Measurements from ENCODE around the gene MAPK12.

DNA sequence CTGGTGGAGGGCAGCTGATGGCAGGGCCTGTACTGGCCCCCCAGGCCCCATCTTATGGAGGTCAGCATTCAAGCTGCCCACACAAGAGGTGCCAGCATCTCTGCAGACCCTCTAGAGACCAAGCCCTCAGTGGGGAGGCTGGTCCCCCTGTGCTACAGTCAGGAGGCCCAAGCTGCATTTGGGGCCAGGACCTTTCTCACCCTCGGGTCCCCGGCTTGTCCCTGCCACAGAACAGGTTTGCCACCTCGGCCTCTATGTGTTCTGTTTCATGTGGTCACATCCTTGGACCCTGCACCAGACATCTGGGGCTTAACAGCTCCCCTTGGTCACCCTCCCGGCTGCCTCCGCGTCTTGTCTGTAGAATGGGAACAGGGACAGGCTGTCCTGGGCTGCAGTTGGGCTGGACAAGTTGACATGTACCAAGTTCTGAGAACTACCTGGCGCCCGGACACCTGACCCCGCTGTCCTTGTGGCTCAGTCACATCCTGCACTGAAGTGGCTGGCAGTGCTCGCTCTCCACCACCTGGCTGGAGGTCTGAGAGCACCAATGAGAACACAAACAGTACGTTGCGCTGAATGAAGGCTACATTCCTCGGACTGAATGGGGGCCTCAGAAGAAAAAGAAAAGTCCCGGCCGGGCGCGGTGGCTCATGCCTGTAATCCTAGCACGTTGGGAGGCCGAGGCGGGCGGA lies 48.7 kb upstream of the MAPK12 start:
- TF ChIP-seq ZBED1 (IDR thresholded peaks at IDR 0.05; ENCODE audit: borderline replicate concordance) = no peak
- no peak for TF ChIP-seq RFX5 (IDR thresholded peaks at IDR 0.05; ENCODE audit: low read depth, low read length)
- TF ChIP-seq, protein P1, sequence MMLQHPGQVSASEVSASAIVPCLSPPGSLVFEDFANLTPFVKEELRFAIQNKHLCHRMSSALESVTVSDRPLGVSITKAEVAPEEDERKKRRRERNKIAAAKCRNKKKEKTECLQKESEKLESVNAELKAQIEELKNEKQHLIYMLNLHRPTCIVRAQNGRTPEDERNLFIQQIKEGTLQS (IDR thresholded peaks at IDR 0.05; ENCODE audit: borderline replicate concordance, extremely low read depth, low read depth, low read length) = no peak
- TF ChIP-seq RB1 (IDR thresholded peaks at IDR 0.05; ENCODE audit: borderline replicate concordance) = no peak
- TF ChIP-seq, protein P2, sequence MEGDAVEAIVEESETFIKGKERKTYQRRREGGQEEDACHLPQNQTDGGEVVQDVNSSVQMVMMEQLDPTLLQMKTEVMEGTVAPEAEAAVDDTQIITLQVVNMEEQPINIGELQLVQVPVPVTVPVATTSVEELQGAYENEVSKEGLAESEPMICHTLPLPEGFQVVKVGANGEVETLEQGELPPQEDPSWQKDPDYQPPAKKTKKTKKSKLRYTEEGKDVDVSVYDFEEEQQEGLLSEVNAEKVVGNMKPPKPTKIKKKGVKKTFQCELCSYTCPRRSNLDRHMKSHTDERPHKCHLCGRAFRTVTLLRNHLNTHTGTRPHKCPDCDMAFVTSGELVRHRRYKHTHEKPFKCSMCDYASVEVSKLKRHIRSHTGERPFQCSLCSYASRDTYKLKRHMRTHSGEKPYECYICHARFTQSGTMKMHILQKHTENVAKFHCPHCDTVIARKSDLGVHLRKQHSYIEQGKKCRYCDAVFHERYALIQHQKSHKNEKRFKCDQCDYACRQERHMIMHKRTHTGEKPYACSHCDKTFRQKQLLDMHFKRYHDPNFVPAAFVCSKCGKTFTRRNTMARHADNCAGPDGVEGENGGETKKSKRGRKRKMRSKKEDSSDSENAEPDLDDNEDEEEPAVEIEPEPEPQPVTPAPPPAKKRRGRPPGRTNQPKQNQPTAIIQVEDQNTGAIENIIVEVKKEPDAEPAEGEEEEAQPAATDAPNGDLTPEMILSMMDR (IDR thresholded peaks at IDR 0.05 in 2 of 3, conservative IDR thresholded peaks at IDR 0.05 in 1 of 3; ENCODE audit: control insufficient read depth in 2 of 3, extremely low read depth in 1 of 3, insufficient read depth in 1 of 3, low read depth in 3 of 3, low read length in 3 of 3) = no peak
- TF ChIP-seq SP1 (IDR thresholded peaks at IDR 0.05; ENCODE audit: low read depth, low read length) = no peak
- TF ChIP-seq MTA3 (IDR thresholded peaks at IDR 0.05; ENCODE audit: borderline replicate concordance, low read length) = no peak
- TF ChIP-seq, protein P3, sequence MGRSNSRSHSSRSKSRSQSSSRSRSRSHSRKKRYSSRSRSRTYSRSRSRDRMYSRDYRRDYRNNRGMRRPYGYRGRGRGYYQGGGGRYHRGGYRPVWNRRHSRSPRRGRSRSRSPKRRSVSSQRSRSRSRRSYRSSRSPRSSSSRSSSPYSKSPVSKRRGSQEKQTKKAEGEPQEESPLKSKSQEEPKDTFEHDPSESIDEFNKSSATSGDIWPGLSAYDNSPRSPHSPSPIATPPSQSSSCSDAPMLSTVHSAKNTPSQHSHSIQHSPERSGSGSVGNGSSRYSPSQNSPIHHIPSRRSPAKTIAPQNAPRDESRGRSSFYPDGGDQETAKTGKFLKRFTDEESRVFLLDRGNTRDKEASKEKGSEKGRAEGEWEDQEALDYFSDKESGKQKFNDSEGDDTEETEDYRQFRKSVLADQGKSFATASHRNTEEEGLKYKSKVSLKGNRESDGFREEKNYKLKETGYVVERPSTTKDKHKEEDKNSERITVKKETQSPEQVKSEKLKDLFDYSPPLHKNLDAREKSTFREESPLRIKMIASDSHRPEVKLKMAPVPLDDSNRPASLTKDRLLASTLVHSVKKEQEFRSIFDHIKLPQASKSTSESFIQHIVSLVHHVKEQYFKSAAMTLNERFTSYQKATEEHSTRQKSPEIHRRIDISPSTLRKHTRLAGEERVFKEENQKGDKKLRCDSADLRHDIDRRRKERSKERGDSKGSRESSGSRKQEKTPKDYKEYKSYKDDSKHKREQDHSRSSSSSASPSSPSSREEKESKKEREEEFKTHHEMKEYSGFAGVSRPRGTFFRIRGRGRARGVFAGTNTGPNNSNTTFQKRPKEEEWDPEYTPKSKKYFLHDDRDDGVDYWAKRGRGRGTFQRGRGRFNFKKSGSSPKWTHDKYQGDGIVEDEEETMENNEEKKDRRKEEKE (IDR thresholded peaks at IDR 0.05) = no peak
- TF ChIP-seq JUNB (IDR thresholded peaks at IDR 0.05) = no peak
